ENCODE results near the gene DELE1.

The DELE1 gene, protein sequence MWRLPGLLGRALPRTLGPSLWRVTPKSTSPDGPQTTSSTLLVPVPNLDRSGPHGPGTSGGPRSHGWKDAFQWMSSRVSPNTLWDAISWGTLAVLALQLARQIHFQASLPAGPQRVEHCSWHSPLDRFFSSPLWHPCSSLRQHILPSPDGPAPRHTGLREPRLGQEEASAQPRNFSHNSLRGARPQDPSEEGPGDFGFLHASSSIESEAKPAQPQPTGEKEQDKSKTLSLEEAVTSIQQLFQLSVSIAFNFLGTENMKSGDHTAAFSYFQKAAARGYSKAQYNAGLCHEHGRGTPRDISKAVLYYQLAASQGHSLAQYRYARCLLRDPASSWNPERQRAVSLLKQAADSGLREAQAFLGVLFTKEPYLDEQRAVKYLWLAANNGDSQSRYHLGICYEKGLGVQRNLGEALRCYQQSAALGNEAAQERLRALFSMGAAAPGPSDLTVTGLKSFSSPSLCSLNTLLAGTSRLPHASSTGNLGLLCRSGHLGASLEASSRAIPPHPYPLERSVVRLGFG

DNA sequence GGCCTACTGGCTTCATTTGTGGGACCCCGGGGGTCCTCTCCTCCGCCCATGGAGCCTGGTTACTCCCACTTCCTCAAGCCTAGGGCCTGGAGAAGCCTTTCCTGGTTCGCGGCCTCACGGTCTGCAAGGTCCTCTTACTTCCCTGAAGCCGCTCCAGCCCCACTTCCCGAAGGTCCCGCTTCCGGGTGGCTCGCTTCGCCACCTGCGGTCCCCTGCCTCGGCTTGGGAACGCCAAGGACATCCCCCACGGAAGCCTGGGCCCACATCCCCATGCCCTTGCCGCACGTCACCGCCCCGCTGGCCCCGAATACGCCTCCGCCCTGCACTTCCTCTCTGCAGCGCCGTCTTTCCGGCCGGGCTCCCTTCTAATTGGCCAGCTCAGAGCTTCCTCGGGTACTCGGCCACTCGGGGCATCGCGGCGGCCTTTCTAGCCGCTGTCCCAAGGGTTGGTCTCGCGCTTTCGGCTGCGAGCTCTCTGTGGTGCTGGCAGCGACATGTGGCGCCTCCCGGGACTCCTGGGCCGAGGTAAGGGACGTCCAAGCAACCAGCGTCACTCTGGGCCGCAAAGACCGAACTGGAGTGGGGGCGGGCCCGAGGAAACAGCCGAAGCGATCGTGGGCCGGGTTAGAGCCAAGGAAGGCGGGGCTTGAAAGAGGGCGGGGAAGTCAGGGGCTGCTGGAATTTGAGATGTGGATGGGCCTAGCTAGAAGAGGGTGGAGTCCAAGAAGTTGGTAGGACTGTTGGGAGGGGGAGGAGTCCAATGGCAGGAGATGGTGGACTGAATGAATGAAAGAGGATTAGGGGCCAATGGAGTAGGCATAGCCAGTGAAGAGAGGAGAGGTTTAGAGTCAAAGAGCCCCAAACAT, at the start of gene DELE1:
Gene DELE1 (plus strand): TSS at position 424 of the 866 bp plus-strand sequence. CDS start 71 bp downstream, at position 495.
- peak within 1 kb of the TSS; percentile 85 for H3K4me3 ChIP-seq (ENCODE audit: low read depth, low read length)
- TF ChIP-seq, protein P1, sequence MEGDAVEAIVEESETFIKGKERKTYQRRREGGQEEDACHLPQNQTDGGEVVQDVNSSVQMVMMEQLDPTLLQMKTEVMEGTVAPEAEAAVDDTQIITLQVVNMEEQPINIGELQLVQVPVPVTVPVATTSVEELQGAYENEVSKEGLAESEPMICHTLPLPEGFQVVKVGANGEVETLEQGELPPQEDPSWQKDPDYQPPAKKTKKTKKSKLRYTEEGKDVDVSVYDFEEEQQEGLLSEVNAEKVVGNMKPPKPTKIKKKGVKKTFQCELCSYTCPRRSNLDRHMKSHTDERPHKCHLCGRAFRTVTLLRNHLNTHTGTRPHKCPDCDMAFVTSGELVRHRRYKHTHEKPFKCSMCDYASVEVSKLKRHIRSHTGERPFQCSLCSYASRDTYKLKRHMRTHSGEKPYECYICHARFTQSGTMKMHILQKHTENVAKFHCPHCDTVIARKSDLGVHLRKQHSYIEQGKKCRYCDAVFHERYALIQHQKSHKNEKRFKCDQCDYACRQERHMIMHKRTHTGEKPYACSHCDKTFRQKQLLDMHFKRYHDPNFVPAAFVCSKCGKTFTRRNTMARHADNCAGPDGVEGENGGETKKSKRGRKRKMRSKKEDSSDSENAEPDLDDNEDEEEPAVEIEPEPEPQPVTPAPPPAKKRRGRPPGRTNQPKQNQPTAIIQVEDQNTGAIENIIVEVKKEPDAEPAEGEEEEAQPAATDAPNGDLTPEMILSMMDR (IDR thresholded peaks at IDR 0.05; ENCODE audit: insufficient read depth, low read length, missing control alignments), result no peak
- ChIA-PET CTCF (interaction anchor here (0.8 to 4.4 kb wide), 10 partner anchors 17 to 242 kb away, joined by 3 to 20 read pairs (median 4); partner anchors contain the start of genes ARAP3, PCDH1 and RNF14), POLR2A (interaction anchor here (0.7 to 1.7 kb wide), 6 partner anchors 10 to 1276 kb away, joined by 3 to 6 read pairs (median 4); partner anchors contain the start of genes IK and RNF14)
- peak; percentile 70 for DNase-seq (ENCODE audit: low read depth, low spot score)

DNA sequence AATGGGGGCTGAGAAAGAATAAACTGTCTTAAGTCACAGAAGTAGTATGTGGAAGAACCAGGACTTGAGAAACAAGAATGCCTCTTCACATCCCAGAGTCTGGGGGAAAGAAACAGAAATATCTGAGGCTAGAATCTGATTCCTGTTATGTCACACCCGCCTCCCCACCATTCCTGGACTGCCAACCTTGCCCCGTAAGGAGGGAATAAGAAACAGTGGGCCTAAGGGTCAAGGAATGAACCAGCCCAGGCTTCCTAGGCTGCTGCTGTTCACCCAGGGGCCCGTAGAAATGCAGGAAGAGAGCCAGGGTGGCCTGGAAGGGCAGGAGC, 49.8 kb upstream of the DELE1 start:
- TF ChIP-seq, protein P1 (IDR thresholded peaks at IDR 0.05; ENCODE audit: insufficient read depth, low read length, missing control alignments), result no peak
- POLR2A ChIA-PET, result no interaction called here
- CTCF ChIA-PET, result interaction anchor here (12.8 kb wide), 1 partner anchor 177 kb away, joined by 567 read pairs; no protein-coding TSS in a partner anchor
- no peak for DNase-seq (ENCODE audit: low read depth, low spot score)
- no peak overlapping the region for H3K4me3 ChIP-seq (ENCODE audit: low read depth, low read length)

DNA sequence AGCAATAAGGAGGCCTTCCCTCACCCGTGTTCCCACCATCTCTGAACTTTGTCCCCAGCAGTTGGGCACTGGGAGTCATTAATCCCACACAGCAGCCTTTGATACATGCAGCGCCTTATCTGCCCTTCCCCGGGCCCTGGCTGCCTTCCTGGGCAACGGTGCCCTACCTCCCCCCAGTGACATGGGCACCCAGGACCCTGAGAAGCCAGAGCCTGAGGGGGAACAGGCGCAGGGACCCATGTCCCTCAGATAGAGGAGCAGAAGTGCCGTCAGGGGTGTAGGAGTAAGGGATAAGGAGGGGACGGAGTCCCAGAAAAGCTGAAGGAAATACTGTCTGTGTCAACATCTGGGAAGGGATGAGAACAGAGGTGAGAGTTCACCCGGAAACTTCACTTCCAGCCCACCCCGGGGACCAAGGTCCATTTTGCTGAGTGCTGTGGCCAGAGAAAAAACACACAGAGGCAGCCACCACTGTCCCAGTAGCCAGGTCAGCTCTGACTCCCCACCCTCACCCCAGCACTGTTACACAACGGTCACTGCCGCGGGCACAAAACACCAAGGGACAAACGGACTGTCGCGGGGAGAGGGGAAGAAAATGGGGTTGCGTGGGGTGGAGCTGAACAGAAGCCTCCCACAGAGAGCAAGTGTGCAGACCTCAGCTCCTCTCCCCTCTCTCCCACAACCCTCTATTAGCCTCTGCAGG, 49.3 kb upstream of the DELE1 start:
- TF ChIP-seq, protein P1 (IDR thresholded peaks at IDR 0.05; ENCODE audit: insufficient read depth, low read length, missing control alignments), result no peak
- no peak for DNase-seq (ENCODE audit: low read depth, low spot score)
- no peak overlapping the region for H3K4me3 ChIP-seq (ENCODE audit: low read depth, low read length)
- ChIA-PET POLR2A (no interaction called here), CTCF (interaction anchor here (0.8 to 12.8 kb wide), 2 partner anchors 95 to 178 kb away, joined by 3 to 567 read pairs; partner anchors contain the start of gene RNF14)

DNA sequence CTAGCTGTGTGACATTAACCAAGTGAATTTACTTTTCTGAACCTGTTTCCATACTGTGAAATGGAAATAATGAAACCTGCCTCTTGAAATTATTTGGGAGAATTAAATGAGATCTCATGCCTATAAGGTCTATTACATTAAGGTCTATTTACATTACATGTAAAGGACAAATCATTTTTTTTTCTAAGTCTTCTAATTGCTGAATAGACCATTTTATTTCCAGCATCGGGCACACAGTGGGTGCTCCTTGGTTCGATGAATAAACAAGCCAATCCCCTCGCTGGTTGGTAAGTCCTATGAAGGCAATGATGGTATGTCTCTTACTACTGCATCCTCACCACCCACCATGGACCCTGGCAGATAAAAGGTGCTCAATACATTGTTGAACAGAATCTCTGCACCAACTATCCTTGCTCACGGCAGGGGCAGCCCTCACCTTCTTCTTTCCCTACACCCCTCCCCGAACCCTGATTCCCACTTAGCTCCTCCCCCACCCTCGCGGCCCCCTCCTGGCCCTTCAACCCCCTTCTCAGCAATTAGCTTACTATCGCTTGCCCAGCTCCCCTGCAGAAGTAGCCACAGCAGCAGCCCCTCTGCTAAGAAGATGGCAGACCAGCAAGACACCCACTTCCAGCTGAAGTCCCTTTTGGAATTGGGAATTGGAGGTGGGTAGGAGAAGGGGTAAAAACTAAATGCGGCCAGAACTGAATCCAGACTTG, 48.5 kb upstream of the DELE1 start:
- DNase-seq (ENCODE audit: low read depth, low spot score), result no peak
- ChIA-PET POLR2A (no interaction called here), CTCF (interaction anchor here (0.8 to 12.8 kb wide), 3 partner anchors 86 to 178 kb away, joined by 3 to 567 read pairs (median 4); partner anchors contain the start of gene RNF14)
- TF ChIP-seq, protein P1 (IDR thresholded peaks at IDR 0.05; ENCODE audit: insufficient read depth, low read length, missing control alignments), result no peak
- no peak overlapping the region for H3K4me3 ChIP-seq (ENCODE audit: low read depth, low read length)

DNA sequence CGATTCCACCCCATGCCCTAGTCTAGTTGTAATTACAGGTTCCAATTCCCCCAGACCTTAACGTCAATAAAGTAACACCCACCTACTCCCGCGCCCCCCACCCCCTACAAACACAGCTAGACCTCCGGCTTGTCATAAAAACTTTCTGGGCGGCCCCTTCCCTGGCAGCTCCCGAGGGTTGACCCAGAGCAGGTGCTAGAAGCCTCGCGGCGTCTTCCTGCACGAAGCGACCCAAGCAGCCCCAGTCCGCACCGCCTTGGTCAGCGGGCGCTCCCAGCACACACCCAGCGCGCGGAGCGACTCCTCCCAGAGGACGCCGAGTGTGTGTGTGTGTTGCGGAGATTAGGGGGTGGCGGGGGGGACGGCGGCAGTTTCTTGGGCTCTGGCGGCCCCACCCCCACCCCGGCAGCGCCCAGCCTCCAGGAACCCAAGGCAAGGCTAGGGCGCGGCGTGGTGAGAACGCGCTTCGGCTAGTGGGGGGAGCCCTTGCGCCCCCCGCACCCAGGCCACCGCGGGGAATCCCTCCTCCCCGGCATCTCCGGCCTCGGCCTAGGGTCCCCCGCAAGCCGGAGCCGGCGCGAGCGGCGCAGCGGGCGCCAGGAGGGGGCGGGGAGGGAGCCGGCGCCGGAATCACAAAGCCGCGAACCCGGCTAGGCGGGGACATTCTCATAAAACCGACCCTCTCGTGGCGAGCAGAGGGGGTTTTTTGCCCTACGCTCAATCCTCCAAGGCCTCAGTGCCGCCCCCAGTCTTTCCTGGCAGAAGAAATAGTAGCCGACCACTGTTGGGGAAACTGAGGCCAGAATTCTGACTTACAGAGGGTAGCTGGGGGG, 47.7 kb upstream of the DELE1 start:
- TF ChIP-seq, protein P1 (IDR thresholded peaks at IDR 0.05; ENCODE audit: insufficient read depth, low read length, missing control alignments), result no peak
- ChIA-PET POLR2A (no interaction called here), CTCF (interaction anchor here (0.5 to 12.8 kb wide), 5 partner anchors 65 to 179 kb away, joined by 3 to 567 read pairs (median 4); no protein-coding TSS in a partner anchor)
- DNase-seq (ENCODE audit: low read depth, low spot score), result no peak
- no peak overlapping the region for H3K4me3 ChIP-seq (ENCODE audit: low read depth, low read length)
